HS-5 (cell line): Measurements from ENCODE around the gene ZNF488.

Experiments used
- DNase-seq: peaks from one replicate; pipeline ENCODE4 v3.0.0-alpha.2; 2012; ENCODE audit warnings: low read depth

Gene ZNF488

GRCh38 chr10:47329855-47330254, 54.2 kb downstream of the ZNF488 start:
- DNase-seq: no peak

DNA sequence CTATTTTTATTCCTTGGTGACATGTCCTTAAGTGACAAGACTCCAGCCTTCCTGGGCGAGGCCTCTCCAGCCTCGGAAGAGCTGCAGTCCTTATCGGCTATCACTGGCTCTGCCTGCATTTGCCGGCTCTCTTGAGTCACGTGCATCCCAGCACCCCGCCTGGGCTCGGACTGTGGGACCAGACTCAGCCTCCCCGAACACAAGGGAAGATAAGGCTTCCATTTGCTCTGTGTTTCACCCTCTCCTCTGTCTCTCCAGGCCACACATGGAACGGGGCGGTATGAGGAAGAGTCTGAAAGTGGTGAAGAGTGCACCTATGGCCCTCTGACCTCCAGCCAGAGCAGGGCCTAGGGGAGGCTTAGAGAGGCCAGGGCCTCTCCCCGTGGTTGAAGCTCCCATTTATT, 57.2 kb downstream of the ZNF488 start:
- no peak for DNase-seq

- DNase-seq: no peak
Observed at GRCh38 chr10:47326306-47326926, 57.7 kb downstream of the ZNF488 start.

DNA sequence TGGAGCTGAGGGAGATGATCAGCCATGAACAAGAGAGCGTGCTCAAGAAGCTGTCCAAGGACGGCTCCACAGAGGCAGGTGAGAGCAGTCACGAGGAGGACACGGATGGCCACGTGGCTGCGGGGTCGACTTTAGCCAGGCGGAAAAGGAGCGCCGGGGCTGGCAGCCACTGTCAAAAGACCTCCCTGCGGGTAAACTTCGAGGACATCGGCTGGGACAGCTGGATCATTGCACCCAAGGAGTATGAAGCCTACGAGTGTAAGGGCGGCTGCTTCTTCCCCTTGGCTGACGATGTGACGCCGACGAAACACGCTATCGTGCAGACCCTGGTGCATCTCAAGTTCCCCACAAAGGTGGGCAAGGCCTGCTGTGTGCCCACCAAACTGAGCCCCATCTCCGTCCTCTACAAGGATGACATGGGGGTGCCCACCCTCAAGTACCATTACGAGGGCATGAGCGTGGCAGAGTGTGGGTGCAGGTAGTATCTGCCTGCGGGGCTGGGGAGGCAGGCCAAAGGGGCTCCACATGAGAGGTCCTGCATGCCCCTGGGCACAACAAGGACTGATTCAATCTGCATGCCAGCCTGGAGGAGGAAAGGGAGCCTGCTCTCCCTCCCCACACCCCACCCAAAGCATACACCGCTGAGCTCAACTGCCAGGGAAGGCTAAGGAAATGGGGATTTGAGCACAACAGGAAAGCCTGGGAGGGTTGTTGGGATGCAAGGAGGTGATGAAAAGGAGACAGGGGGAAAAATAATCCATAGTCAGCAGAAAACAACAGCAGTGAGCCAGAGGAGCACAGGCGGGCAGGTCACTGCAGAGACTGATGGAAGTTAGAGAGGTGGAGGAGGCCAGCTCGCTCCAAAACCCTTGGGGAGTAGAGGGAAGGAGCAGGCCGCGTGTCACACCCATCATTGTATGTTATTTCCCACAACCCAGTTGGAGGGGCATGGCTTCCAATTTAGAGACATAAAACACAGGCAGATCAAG, 58.5 kb downstream of the ZNF488 start:
- DNase-seq: no peak

DNA sequence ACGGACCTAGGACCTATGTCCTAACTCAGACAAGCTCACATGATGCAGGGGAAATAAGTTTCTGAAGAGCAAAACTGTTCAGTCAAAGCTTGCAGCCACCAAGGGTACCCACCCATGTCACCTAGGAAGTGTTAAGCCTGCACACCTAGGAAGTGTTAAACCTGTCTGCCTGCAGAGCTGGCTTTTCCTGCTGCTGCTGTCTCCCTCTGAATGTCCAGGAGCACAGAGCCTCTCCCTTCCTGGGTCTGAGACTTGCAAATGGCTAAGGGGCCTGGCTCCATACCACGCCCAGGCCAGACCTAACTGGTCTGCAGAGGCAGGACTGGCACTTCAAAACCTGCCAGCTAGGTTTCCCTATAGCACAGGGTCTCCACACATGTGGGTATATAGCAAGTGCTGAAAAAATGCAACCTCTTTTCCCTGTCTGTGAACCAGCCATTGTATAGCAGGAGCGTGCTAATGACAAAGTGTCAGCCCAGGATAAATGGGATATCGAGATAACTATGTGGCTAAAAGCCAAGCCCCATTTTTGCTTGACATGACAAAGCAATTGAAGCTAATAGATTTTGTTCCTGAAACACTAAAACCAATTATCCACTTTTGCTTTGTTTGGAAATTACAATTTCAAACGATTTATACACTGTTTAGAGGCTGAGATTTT, 60.3 kb downstream of the ZNF488 start:
- no peak for DNase-seq

DNA sequence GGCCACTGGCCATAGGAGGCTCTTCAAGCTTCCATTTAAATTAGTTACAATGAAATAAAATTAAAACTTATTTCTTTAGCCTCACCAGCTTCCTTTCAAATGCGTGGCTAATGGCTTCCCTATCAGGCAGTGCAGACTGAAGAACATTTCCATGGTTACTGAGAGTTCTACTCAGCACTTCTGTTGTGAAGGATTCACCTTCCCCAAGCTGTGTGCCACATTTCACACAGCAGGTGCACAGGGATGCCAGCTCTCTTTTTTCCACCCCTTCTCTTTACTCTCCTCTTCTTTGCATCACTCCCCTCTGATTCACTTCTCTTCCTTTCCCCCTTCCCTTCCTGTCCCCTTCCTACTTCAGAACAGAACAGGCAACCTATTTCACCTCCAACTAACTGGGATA, 61.0 kb downstream of the ZNF488 start:
- DNase-seq: no peak

DNA sequence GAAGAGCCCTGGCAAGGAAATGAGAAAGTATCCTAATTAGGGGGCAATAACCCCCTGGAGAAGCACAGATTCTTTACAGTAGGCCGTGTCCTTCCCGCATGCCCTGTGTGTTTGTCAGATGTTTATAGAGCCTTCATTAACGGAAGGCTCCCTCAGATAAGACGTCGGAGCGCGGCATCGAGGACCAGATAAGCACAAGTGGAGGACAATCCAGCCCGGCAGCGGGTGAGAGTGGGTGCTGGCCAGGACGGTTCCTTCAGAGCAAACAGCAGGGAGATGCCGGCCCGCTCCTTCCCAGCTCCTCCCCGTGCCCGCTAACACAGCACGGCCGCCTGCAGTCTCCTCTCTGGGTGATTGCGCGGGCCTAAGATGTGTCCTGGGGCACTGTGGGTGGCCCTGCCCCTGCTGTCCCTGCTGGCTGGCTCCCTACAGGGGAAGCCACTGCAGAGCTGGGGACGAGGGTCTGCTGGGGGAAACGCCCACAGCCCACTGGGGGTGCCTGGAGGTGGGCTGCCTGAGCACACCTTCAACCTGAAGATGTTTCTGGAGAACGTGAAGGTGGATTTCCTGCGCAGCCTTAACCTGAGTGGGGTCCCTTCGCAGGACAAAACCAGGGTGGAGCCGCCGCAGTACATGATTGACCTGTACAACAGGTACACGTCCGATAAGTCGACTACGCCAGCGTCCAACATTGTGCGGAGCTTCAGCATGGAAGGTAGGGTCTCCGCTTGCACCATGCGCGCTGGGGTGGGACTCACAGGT, 61.6 kb downstream of the ZNF488 start, which contains the start of gene GDF2:
GDF2 (plus strand) TSS at position 155 of the 762 bp plus-strand sequence; CDS start at position 370, 215 bp downstream.
- no peak for DNase-seq

GRCh38 chr10:47321521-47322195, 62.4 kb downstream of the ZNF488 start:
- no peak for DNase-seq

GRCh38 chr10:47320812-47321211, 63.3 kb downstream of the ZNF488 start:
- no peak for DNase-seq

- DNase-seq: no peak
Observed at GRCh38 chr10:47319784-47320183, 64.3 kb downstream of the ZNF488 start.

- no peak for DNase-seq
Observed at GRCh38 chr10:47318706-47319105, 65.4 kb downstream of the ZNF488 start.

GRCh38 chr10:47317251-47317650, 66.8 kb downstream of the ZNF488 start:
- no peak for DNase-seq

DNA sequence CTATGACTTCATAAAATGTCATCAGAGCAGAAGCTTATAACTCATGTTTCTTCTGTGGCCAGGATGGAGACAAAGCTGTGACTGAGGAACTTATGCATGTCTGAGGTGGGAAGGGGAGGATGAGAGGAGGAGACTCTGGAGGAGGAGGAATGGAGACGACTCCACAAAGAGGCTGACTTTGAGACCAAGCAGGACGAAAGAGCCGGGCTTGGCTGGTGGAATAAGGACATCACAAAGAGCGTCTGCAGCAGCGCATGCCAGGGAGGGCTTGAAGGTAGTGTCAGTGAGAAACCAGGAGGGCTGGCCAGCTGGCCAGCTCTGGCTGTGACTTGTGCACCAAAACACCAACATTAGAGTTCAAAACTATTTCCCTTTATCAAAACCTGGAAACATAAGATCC, 68.0 kb downstream of the ZNF488 start:
- DNase-seq: no peak
